B cell (primary cell): ENCODE results near the gene ST6GAL1. TPM values are rescaled to one million over a fixed set of nuclear protein-coding genes. Genes with fewer than 3 reads are reported as not detected.

Source experiments
- ATAC-seq: fragments of 200-7000 bp; cut with Tn5 transposase; one replicate; pipeline ENCODE4 v1.10.0; 2021; ENCODE audit warnings: low read depth, mild to moderate bottlenecking, moderate number of reproducible peaks, moderate library complexity
- CTCF ChIA-PET: fragments of 350-600 bp; sonication (Branson Sonifier 250); formaldehyde crosslinking; loops from one replicate; lab custom pipeline; 2021; ENCODE audit warnings: antibody characterized with exemption, inconsistent platforms; lab: Charles Lee
- POLR2A ChIA-PET: fragments of 350-600 bp; sonication (Branson Sonifier 250); formaldehyde crosslinking; loops from one replicate; lab custom pipeline; 2021; ENCODE audit warnings: antibody characterized with exemption; lab: Charles Lee
- DNase-seq: peaks from one replicate; pipeline ENCODE4 v3.0.0; 2013
- H2AFZ ChIP-seq: 2 replicates; pipeline ENCODE4 v1.6.1; 2012; ENCODE audit warnings: mild to moderate bottlenecking, low read depth, low read length; ENCODE audit not compliant: insufficient read depth, poor library complexity, severe bottlenecking
- H3K27ac ChIP-seq, 2 donors: 1 replicate in 1 of 2; 2 replicates in 1 of 2; pipeline ENCODE4 v1.5.1; 2012 to 2013; ENCODE audit warnings: low read length in 2 of 2, mild to moderate bottlenecking in 2 of 2, moderate library complexity in 1 of 2
- H3K27me3 ChIP-seq, 4 experiments: fragments of 200-600 bp in 1 of 4; sonication (generic) in 1 of 4; replicated peaks in 1 of 4; 1 replicate in 2 of 4; 2 replicates in 2 of 4; pipeline versions ENCODE4 v1.6.1 to v1.7.0; 2013 to 2016; ENCODE audit warnings: low read length in 3 of 4, mild to moderate bottlenecking in 2 of 4, mixed read lengths in 1 of 4, moderate library complexity in 1 of 4; ENCODE audit not compliant: insufficient read depth in 4 of 4, control insufficient read depth in 3 of 4; ENCODE audit errors: control extremely low read depth in 1 of 4
- H3K36me3 ChIP-seq, 2 experiments: replicated peaks in 1 of 2; 1 replicate in 1 of 2; 2 replicates in 1 of 2; pipeline versions ENCODE4 v1.6.1 to v1.7.1; 2013; ENCODE audit warnings: low read length in 1 of 2; ENCODE audit not compliant: insufficient read depth in 2 of 2, control insufficient read depth in 1 of 2; ENCODE audit errors: control extremely low read depth in 1 of 2, extremely low read depth in 1 of 2
- H3K4me1 ChIP-seq, 2 donors: fragments of 200-600 bp in 1 of 2; sonication (generic) in 1 of 2; 1 replicate in 1 of 2; 2 replicates in 1 of 2; pipeline versions ENCODE4 v1.5.1 to v1.6.1; 2013 to 2017; ENCODE audit warnings: low read length in 2 of 2; ENCODE audit not compliant: control insufficient read depth in 2 of 2, insufficient read depth in 2 of 2
- H3K4me2 ChIP-seq: replicated peaks from 2 replicates; pipeline ENCODE3; 2012; ENCODE audit warnings: mild to moderate bottlenecking, low read depth, low read length; ENCODE audit not compliant: poor library complexity, severe bottlenecking
- H3K4me3 ChIP-seq, 5 experiments: fragments of 200-600 bp in 1 of 5; sonication (generic) in 1 of 5; 1 replicate in 3 of 5; 2 replicates in 2 of 5; pipeline versions ENCODE4 v1.5.1 to v1.7.0; 2011 to 2016; ENCODE audit warnings: low read length in 4 of 5, mild to moderate bottlenecking in 4 of 5, low read depth in 2 of 5, control low read depth in 1 of 5, moderate library complexity in 1 of 5; ENCODE audit not compliant: insufficient read depth in 1 of 5; ENCODE audit errors: control extremely low read depth in 1 of 5, extremely low read depth in 1 of 5
- H3K79me2 ChIP-seq: fragments of 200-600 bp; sonication (generic); one replicate; pipeline ENCODE4 v1.6.0; 2016; ENCODE audit warnings: low read length; ENCODE audit not compliant: control insufficient read depth, insufficient read depth
- H3K9ac ChIP-seq: fragments of 200-600 bp; sonication (generic); 2 replicates; pipeline ENCODE4 v1.6.1; 2017; ENCODE audit warnings: mild to moderate bottlenecking, low read length, moderate library complexity
- H3K9me3 ChIP-seq, 3 donors: one replicate each; pipeline versions ENCODE4 v1.6.1 to v1.7.1; 2013; ENCODE audit warnings: low read length in 2 of 3; ENCODE audit not compliant: control insufficient read depth in 2 of 3, insufficient read depth in 1 of 3; ENCODE audit errors: control extremely low read depth in 1 of 3
- H4K20me1 ChIP-seq: 2 replicates; pipeline ENCODE4 v1.6.0; 2012; ENCODE audit warnings: mild to moderate bottlenecking, low read length; ENCODE audit not compliant: insufficient read depth, control insufficient read depth, poor library complexity, severe bottlenecking
- H3K27ac Mint-ChIP-seq: one replicate; pipeline ENCODE4 v1.8.0; 2021; ENCODE audit warnings: mixed read lengths
- H3K27me3 Mint-ChIP-seq: one replicate; pipeline ENCODE4 v1.8.0; 2021; ENCODE audit warnings: mixed read lengths
- H3K4me1 Mint-ChIP-seq: one replicate; pipeline ENCODE4 v1.8.0; 2021; ENCODE audit warnings: mixed read lengths
- H3K4me3 Mint-ChIP-seq: one replicate; pipeline ENCODE4 v1.8.0; 2021; ENCODE audit warnings: mixed read lengths
- H3K9me3 Mint-ChIP-seq: one replicate; pipeline ENCODE4 v1.8.0; 2022; ENCODE audit warnings: mixed read lengths; ENCODE audit not compliant: insufficient read depth
- CTCF ChIP-seq: fragments of 200-600 bp; IDR thresholded peaks from one replicate; pipeline ENCODE4 v1.8.0; 2022; ENCODE audit warnings: antibody characterized with exemption, mild to moderate bottlenecking
- EZH2 ChIP-seq: IDR thresholded peaks from 2 replicates; pipeline ENCODE4 v1.6.1; 2012; ENCODE audit warnings: borderline replicate concordance, low read depth, mild to moderate bottlenecking, moderate library complexity, low read length; ENCODE audit not compliant: insufficient read depth, poor library complexity, severe bottlenecking
- WGBS: methylation state at CpG from one replicate; pipeline ENCODE4 v1.1.5; 2013; ENCODE audit warnings: missing lambda C conversion rate; ENCODE audit not compliant: insufficient coverage; 5-methylcytosine and 5-hydroxymethylcytosine counted together
- intact Hi-C: fragments of 100-400 bp; cut with micrococcal nuclease; formaldehyde crosslinking; loops from one replicate; pipeline ENCODE4 v1.10.0; 2022
- polyA plus RNA-seq: library from polyadenylated mRNA; depleted of rRNA; stranded (reverse); fragments of >200 nt; gene quantifications from 2 replicates; pipeline ENCODE4 v1.2.3, GENCODE V29; 2012
- total RNA-seq, 2 donors: library from RNA; stranded (reverse); fragments of 120-200 nt in 1 of 2; gene quantifications; 1 replicate in 1 of 2; 2 replicates in 1 of 2; pipeline versions ENCODE4 v1.2.3 to v1.2.4, GENCODE V29; 2013 to 2022

Gene ST6GAL1
- total and polyA plus RNA-seq, 2 donors (not counting 1 experiment from before 2014, with no cell fraction given), result 174 to 563 TPM

- CTCF ChIA-PET, result interaction anchor here (2.3 to 2.8 kb wide), 2 partner anchors 29 to 234 kb away, joined by 8 to 14 read pairs; no protein-coding TSS in a partner anchor
Measured at GRCh38 chr3:187084126-187084525, 153.8 kb downstream of the ST6GAL1 start.

More at GRCh38 chr3:187084126-187084525, 153.8 kb downstream of the ST6GAL1 start:
- POLR2A ChIA-PET, result interaction anchor here (0.7 kb wide), 1 partner anchor 98 kb away, joined by 4 read pairs; no protein-coding TSS in a partner anchor
- Histone ChIP-seq H3K4me3 (no peak overlapping the region), H3K79me2 (no peaks in the 10 kb centered on the region), H2AFZ (no peak overlapping the region), H3K4me1 (peaks cover 0 to 3% of the 10 kb centered on the region in 2 donors), H3K27ac (no peak overlapping the region), H3K4me2 (no peak overlapping the region), H3K9ac (no peak overlapping the region), H3K9me3 (peaks cover 9 to 20% (median 13%) of the 10 kb centered on the region in 3 donors), H3K27me3 (no peaks in the 10 kb centered on the region), H4K20me1 (peaks cover 5% of the 10 kb centered on the region), H3K36me3 (peaks cover 0 to 3% of the 10 kb centered on the region in 2 experiments)
- H3K4me1 Mint-ChIP-seq, result peaks cover 11% of the 10 kb centered on the region
- no peak overlapping the region for H3K4me3 Mint-ChIP-seq
- peaks cover 9% of the 10 kb centered on the region for H3K9me3 Mint-ChIP-seq
- TF ChIP-seq EZH2 (no peak), CTCF (no peak)
- no peak overlapping the region for H3K27ac Mint-ChIP-seq
- intact Hi-C loops, result no loop called here
- ATAC-seq (no peak), DNase-seq (no peak)
- WGBS, result 100% methylated on average over 1 of the region's 5 CpGs
- H3K27me3 Mint-ChIP-seq, result no peaks in the 10 kb centered on the region
